Smooth muscle cell (in vitro differentiated cells): Measurements from ENCODE around the gene MAP7D3. TPM values are rescaled to one million over a fixed set of nuclear protein-coding genes. Genes with fewer than 3 reads are reported as not detected.

Experiments
- DNase-seq: peaks from one replicate; lab custom pipeline; 2025; ENCODE audit not compliant: unreplicated experiment; lab: John Stamatoyannopoulos, UW
- H2AFZ ChIP-seq: fragments of 200-600 bp; sonication (generic); 2 replicates; pipeline ENCODE4 v1.6.0; 2016; ENCODE audit warnings: antibody characterized with exemption, low read depth, mild to moderate bottlenecking
- H3F3A ChIP-seq: fragments of 200-600 bp; sonication (generic); 2 replicates; pipeline ENCODE4 v1.6.0; 2017; ENCODE audit warnings: antibody characterized with exemption, low read depth
- H3K27ac ChIP-seq: fragments of 200-600 bp; sonication (generic); 2 replicates; pipeline ENCODE4 v1.5.1; 2016; ENCODE audit warnings: low read depth, mild to moderate bottlenecking
- H3K27me3 ChIP-seq: fragments of 200-600 bp; sonication (generic); 2 replicates; pipeline ENCODE4 v1.6.1; 2016; ENCODE audit warnings: low read depth, mild to moderate bottlenecking
- H3K36me3 ChIP-seq: fragments of 200-600 bp; sonication (generic); 2 replicates; pipeline ENCODE4 v1.5.1; 2016; ENCODE audit warnings: low read depth
- H3K4me1 ChIP-seq: fragments of 200-600 bp; sonication (generic); 2 replicates; pipeline ENCODE4 v1.5.1; 2016; ENCODE audit warnings: low read depth
- H3K4me2 ChIP-seq: fragments of 200-600 bp; sonication (generic); 2 replicates; pipeline ENCODE4 v1.6.0; 2016; ENCODE audit warnings: mild to moderate bottlenecking
- H3K4me3 ChIP-seq: fragments of 200-600 bp; sonication (generic); 2 replicates; pipeline ENCODE4 v1.5.1; 2016; ENCODE audit warnings: mild to moderate bottlenecking
- H3K79me2 ChIP-seq: fragments of 200-600 bp; sonication (generic); 2 replicates; pipeline ENCODE4 v1.6.0; 2016; ENCODE audit warnings: low read depth, mild to moderate bottlenecking
- H3K9ac ChIP-seq: fragments of 200-600 bp; sonication (generic); 2 replicates; pipeline ENCODE4 v1.6.0; 2016; ENCODE audit warnings: low read depth
- H3K9me3 ChIP-seq: fragments of 200-600 bp; sonication (generic); replicated peaks from 2 replicates; pipeline ENCODE4 v1.5.1; 2016; ENCODE audit warnings: low read depth
- H4K20me1 ChIP-seq: fragments of 200-600 bp; sonication (generic); 2 replicates; pipeline ENCODE4 v1.6.0; 2016; ENCODE audit warnings: low read depth
- CTCF ChIP-seq: fragments of 200-600 bp; sonication (generic); IDR thresholded peaks from 2 replicates; pipeline ENCODE4 v1.5.1; 2017; ENCODE audit warnings: borderline replicate concordance, mild to moderate bottlenecking, antibody characterized with exemption; ENCODE audit not compliant: insufficient read depth, poor library complexity, severe bottlenecking
- WGBS: methylation state at CpG from one replicate; pipeline ENCODE4 v1.1.7; 2016; ENCODE audit warnings: low lambda C conversion rate; 5-methylcytosine and 5-hydroxymethylcytosine counted together
- polyA plus RNA-seq: library from polyadenylated mRNA; unstranded; fragments of >200 nt; fragmentation: Nextera tagmentation; extraction: Ambion mirVana; gene quantifications from 2 replicates; pipeline ENCODE4 v1.2.1, GENCODE V29; 2016
- total RNA-seq: library from RNA; depleted of rRNA; stranded (reverse); fragments of >200 nt; gene quantifications from 2 replicates; pipeline ENCODE4 v1.2.3, GENCODE V29; 2014

The MAP7D3 gene
- total and polyA plus RNA-seq, 2 experiments from 2014 or later: 8.1 to 9.3 TPM

- no peaks in the 10 kb centered on the region for H3K9me3 ChIP-seq
- no peak overlapping the region for H3K27ac ChIP-seq
- no peak for TF ChIP-seq CTCF
- H2AFZ ChIP-seq: no peak overlapping the region
- no peak overlapping the region for H3K9ac ChIP-seq
- no peaks in the 10 kb centered on the region for H3K36me3 ChIP-seq
- H4K20me1 ChIP-seq: no peaks in the 10 kb centered on the region
- H3K4me3 ChIP-seq: no peak overlapping the region
- H3K79me2 ChIP-seq: no peaks in the 10 kb centered on the region
- H3F3A ChIP-seq: no peaks in the 10 kb centered on the region
- WGBS: 72% methylated on average over 3 of the region's 3 CpGs
- no peak for DNase-seq
- no peak overlapping the region for H3K4me2 ChIP-seq
- no peaks in the 10 kb centered on the region for H3K27me3 ChIP-seq
- no peaks in the 10 kb centered on the region for H3K4me1 ChIP-seq
Measured at GRCh38 chrX:136228839-136229207, 22.4 kb downstream of the MAP7D3 start.

GRCh38 chrX:136227948-136228838 lies 23.0 kb downstream of the MAP7D3 start:
- H3K36me3 ChIP-seq: no peaks in the 10 kb centered on the region
- no peak for TF ChIP-seq CTCF
- H2AFZ ChIP-seq: no peak overlapping the region
- H3K27ac ChIP-seq: no peak overlapping the region
- H4K20me1 ChIP-seq: no peaks in the 10 kb centered on the region
- H3K9ac ChIP-seq: no peak overlapping the region
- WGBS: 86% methylated on average over 8 of the region's 8 CpGs
- DNase-seq: no peak
- no peaks in the 10 kb centered on the region for H3K79me2 ChIP-seq
- H3K4me2 ChIP-seq: no peak overlapping the region
- no peaks in the 10 kb centered on the region for H3F3A ChIP-seq
- H3K4me3 ChIP-seq: no peak overlapping the region
- no peaks in the 10 kb centered on the region for H3K9me3 ChIP-seq
- H3K27me3 ChIP-seq: no peaks in the 10 kb centered on the region
- H3K4me1 ChIP-seq: no peaks in the 10 kb centered on the region

- no peak for DNase-seq
- Histone ChIP-seq H3K9me3 (no peaks in the 10 kb centered on the region), H4K20me1 (no peaks in the 10 kb centered on the region), H3K4me3 (no peak overlapping the region), H3K36me3 (no peaks in the 10 kb centered on the region), H3K4me1 (no peaks in the 10 kb centered on the region), H3K27ac (no peak overlapping the region), H3K27me3 (no peaks in the 10 kb centered on the region), H3K9ac (no peak overlapping the region), H3K4me2 (no peak overlapping the region), H3K79me2 (no peaks in the 10 kb centered on the region), H3F3A (no peaks in the 10 kb centered on the region), H2AFZ (no peak overlapping the region)
- no peak for TF ChIP-seq CTCF
Measured at GRCh38 chrX:136227074-136227473, 24.1 kb downstream of the MAP7D3 start.

- 79% methylated on average over 3 of the region's 3 CpGs for WGBS
- TF ChIP-seq CTCF: no peak
- H3K36me3 ChIP-seq: no peaks in the 10 kb centered on the region
Measured at GRCh38 chrX:136221851-136222513, 29.2 kb downstream of the MAP7D3 start.

More at GRCh38 chrX:136221851-136222513, 29.2 kb downstream of the MAP7D3 start:
- H2AFZ ChIP-seq: no peak overlapping the region
- H3K79me2 ChIP-seq: no peaks in the 10 kb centered on the region
- no peaks in the 10 kb centered on the region for H3F3A ChIP-seq
- H4K20me1 ChIP-seq: no peaks in the 10 kb centered on the region
- no peaks in the 10 kb centered on the region for H3K27me3 ChIP-seq
- no peak overlapping the region for H3K9ac ChIP-seq
- H3K9me3 ChIP-seq: no peaks in the 10 kb centered on the region
- no peak for DNase-seq
- H3K27ac ChIP-seq: no peak overlapping the region
- H3K4me2 ChIP-seq: no peak overlapping the region
- no peaks in the 10 kb centered on the region for H3K4me1 ChIP-seq
- H3K4me3 ChIP-seq: no peak overlapping the region
